Measurements from ENCODE around the gene HSF4.

HSF4 gene

GRCh38 chr16:67154578-67155294 lies 9.8 kb upstream of the HSF4 start:
- Histone ChIP-seq H3K36me3 (ENCODE audit: control insufficient read depth in 1 of 2, insufficient read depth in 2 of 2, low read depth in 1 of 2, low read length in 2 of 2) (peaks cover 3 to 7% of the 10 kb centered on the region in 2 experiments), H3K27me3 (ENCODE audit: control insufficient read depth in 1 of 2, insufficient read depth in 1 of 2, low read length in 2 of 2) (peaks cover 0 to 40% of the 10 kb centered on the region in 2 experiments), H3K4me1 (ENCODE audit: control insufficient read depth, insufficient read depth, low read depth, low read length) (peaks cover 41% of the 10 kb centered on the region), H3K23ac (ENCODE audit: low read length in 2 of 2) (no peak overlapping the region), H2BK5ac (ENCODE audit: low read depth, low read length, poor library complexity, severe bottlenecking) (no peak overlapping the region), H3K9me3 (ENCODE audit: control insufficient read depth, low read length) (no peaks in the 10 kb centered on the region), H3K9ac (ENCODE audit: low read length) (no peak overlapping the region), H3K4me2 (ENCODE audit: low read length, poor library complexity, severe bottlenecking) (peak overlapping the region; percentile 76), H3K18ac (ENCODE audit: low read depth in 1 of 2, low read length in 2 of 2) (no peak overlapping the region), H4K8ac (ENCODE audit: low read length) (peak overlapping the region; percentile 4), H3K79me1 (replicated peaks; ENCODE audit: low read length, poor library complexity, severe bottlenecking) (peaks cover 13% of the 10 kb centered on the region), H3K4me3 (ENCODE audit: insufficient read depth in 1 of 2, low read depth in 1 of 2, low read length in 2 of 2) (no peak overlapping the region), H3K27ac (ENCODE audit: low read length, poor library complexity, severe bottlenecking) (no peak overlapping the region), H2AFZ (ENCODE audit: low read depth, low read length) (no peak overlapping the region), H3K14ac (ENCODE audit: low read length in 2 of 2) (peak overlapping the region in 1 of 2 experiments; percentile 71), H2BK12ac (ENCODE audit: low read length in 2 of 2) (no peak overlapping the region), H2AK5ac (ENCODE audit: low read length, severe bottlenecking) (no peak overlapping the region), H4K91ac (ENCODE audit: low read length) (no peak overlapping the region), H2BK120ac (ENCODE audit: low read depth, low read length) (no peak overlapping the region), H3K4ac (ENCODE audit: low read depth in 1 of 2, low read length in 2 of 2) (no peak overlapping the region), H2BK15ac (ENCODE audit: low read depth, poor library complexity, severe bottlenecking) (no peak overlapping the region)
- DNase-seq = no peak
- WGBS = 25% methylated on average over 39 of the region's 61 CpGs

- peaks cover 36% of the 10 kb centered on the region for H3K4me1 ChIP-seq (ENCODE audit: control insufficient read depth, insufficient read depth, low read depth, low read length)
- H2BK5ac ChIP-seq (ENCODE audit: low read depth, low read length, poor library complexity, severe bottlenecking) = no peak overlapping the region
- no peak overlapping the region for H2BK120ac ChIP-seq (ENCODE audit: low read depth, low read length)
- no peak overlapping the region for H2BK12ac ChIP-seq (ENCODE audit: low read length in 2 of 2)
- H3K9ac ChIP-seq (ENCODE audit: low read length) = peak overlapping the region; percentile 32
- H3K4me2 ChIP-seq (ENCODE audit: low read length, poor library complexity, severe bottlenecking) = peak overlapping the region; percentile 76
- H3K27ac ChIP-seq (ENCODE audit: low read length, poor library complexity, severe bottlenecking) = no peak overlapping the region
- no peak overlapping the region for H3K18ac ChIP-seq (ENCODE audit: low read depth in 1 of 2, low read length in 2 of 2)
- H2AK5ac ChIP-seq (ENCODE audit: low read length, severe bottlenecking) = no peak overlapping the region
- H3K14ac ChIP-seq (ENCODE audit: low read length in 2 of 2) = peak overlapping the region in 1 of 2 experiments; percentile 71
- no peak overlapping the region for H2BK15ac ChIP-seq (ENCODE audit: low read depth, poor library complexity, severe bottlenecking)
- H3K36me3 ChIP-seq (ENCODE audit: control insufficient read depth in 1 of 2, insufficient read depth in 2 of 2, low read depth in 1 of 2, low read length in 2 of 2) = peaks cover 0 to 6% of the 10 kb centered on the region in 2 experiments
- no peak overlapping the region for H3K4ac ChIP-seq (ENCODE audit: low read depth in 1 of 2, low read length in 2 of 2)
- H3K9me3 ChIP-seq (ENCODE audit: control insufficient read depth, low read length) = no peaks in the 10 kb centered on the region
- WGBS = 9% methylated on average over 68 of the region's 74 CpGs
- no peak overlapping the region for H4K8ac ChIP-seq (ENCODE audit: low read length)
- no peak overlapping the region for H4K91ac ChIP-seq (ENCODE audit: low read length)
- H3K23ac ChIP-seq (ENCODE audit: low read length in 2 of 2) = no peak overlapping the region
- no peak overlapping the region for H3K4me3 ChIP-seq (ENCODE audit: insufficient read depth in 1 of 2, low read depth in 1 of 2, low read length in 2 of 2)
- H3K27me3 ChIP-seq (ENCODE audit: control insufficient read depth in 1 of 2, insufficient read depth in 1 of 2, low read length in 2 of 2) = peaks cover 0 to 40% of the 10 kb centered on the region in 2 experiments
- peaks cover 11% of the 10 kb centered on the region for H3K79me1 ChIP-seq (replicated peaks; ENCODE audit: low read length, poor library complexity, severe bottlenecking)
- peak; percentile 66 for DNase-seq
- no peak overlapping the region for H2AFZ ChIP-seq (ENCODE audit: low read depth, low read length)
Measured at GRCh38 chr16:67155295-67156142, 9.0 kb upstream of the HSF4 start.

- Histone ChIP-seq H3K14ac (ENCODE audit: low read length in 2 of 2) (no peak overlapping the region), H2BK120ac (ENCODE audit: low read depth, low read length) (no peak overlapping the region), H3K9ac (ENCODE audit: low read length) (no peak overlapping the region), H2BK15ac (ENCODE audit: low read depth, poor library complexity, severe bottlenecking) (no peak overlapping the region), H3K4me3 (ENCODE audit: insufficient read depth in 1 of 2, low read depth in 1 of 2, low read length in 2 of 2) (no peak overlapping the region), H3K36me3 (ENCODE audit: control insufficient read depth in 1 of 2, insufficient read depth in 2 of 2, low read depth in 1 of 2, low read length in 2 of 2) (peaks cover 0 to 6% of the 10 kb centered on the region in 2 experiments), H3K18ac (ENCODE audit: low read depth in 1 of 2, low read length in 2 of 2) (no peak overlapping the region), H3K23ac (ENCODE audit: low read length in 2 of 2) (no peak overlapping the region), H4K8ac (ENCODE audit: low read length) (no peak overlapping the region), H3K27ac (ENCODE audit: low read length, poor library complexity, severe bottlenecking) (no peak overlapping the region), H3K27me3 (ENCODE audit: control insufficient read depth in 1 of 2, insufficient read depth in 1 of 2, low read length in 2 of 2) (peaks cover 0 to 40% of the 10 kb centered on the region in 2 experiments), H2AFZ (ENCODE audit: low read depth, low read length) (no peak overlapping the region), H3K79me1 (replicated peaks; ENCODE audit: low read length, poor library complexity, severe bottlenecking) (peaks cover 12% of the 10 kb centered on the region), H2BK12ac (ENCODE audit: low read length in 2 of 2) (no peak overlapping the region), H3K9me3 (ENCODE audit: control insufficient read depth, low read length) (no peaks in the 10 kb centered on the region), H3K4ac (ENCODE audit: low read depth in 1 of 2, low read length in 2 of 2) (no peak overlapping the region), H2AK5ac (ENCODE audit: low read length, severe bottlenecking) (no peak overlapping the region), H3K4me1 (ENCODE audit: control insufficient read depth, insufficient read depth, low read depth, low read length) (peaks cover 35% of the 10 kb centered on the region), H3K4me2 (ENCODE audit: low read length, poor library complexity, severe bottlenecking) (no peak overlapping the region), H4K91ac (ENCODE audit: low read length) (no peak overlapping the region), H2BK5ac (ENCODE audit: low read depth, low read length, poor library complexity, severe bottlenecking) (no peak overlapping the region)
- no peak for DNase-seq
- 47% methylated on average over 13 of the region's 15 CpGs for WGBS
Measured at GRCh38 chr16:67156143-67156844, 8.3 kb upstream of the HSF4 start.

Data from mesenchymal stem cell (in vitro differentiated cells and primary cell).